ENCODE measurements around the gene PPIG.

PPIG gene

DNA sequence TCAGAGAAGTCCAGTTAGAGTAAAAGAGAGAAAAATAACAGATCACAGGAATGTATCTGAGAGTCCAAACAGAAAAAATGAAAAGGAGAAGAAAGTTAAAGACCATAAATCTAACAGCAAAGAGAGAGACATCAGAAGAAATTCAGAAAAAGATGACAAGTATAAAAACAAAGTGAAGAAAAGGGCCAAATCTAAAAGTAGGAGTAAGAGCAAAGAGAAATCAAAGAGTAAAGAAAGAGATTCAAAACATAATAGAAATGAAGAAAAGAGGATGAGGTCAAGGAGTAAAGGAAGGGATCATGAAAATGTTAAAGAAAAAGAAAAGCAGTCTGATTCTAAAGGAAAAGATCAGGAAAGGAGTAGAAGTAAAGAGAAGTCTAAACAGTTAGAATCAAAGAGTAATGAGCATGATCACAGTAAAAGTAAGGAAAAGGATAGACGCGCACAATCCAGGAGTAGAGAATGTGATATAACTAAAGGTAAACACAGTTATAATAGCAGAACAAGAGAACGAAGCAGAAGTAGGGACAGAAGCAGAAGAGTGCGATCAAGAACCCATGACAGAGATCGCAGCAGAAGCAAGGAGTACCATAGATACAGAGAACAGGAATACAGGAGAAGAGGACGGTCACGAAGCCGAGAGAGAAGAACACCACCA lies 52.4 kb downstream of the PPIG start:
- no peaks in the 10 kb centered on the region for H3K27me3 ChIP-seq (ENCODE audit: control insufficient read depth, insufficient read depth, low read length)
- H3K9me3 ChIP-seq (ENCODE audit: control insufficient read depth, insufficient read depth, low read depth, low read length): no peaks in the 10 kb centered on the region
- peaks cover 67% of the 10 kb centered on the region for H3K36me3 ChIP-seq (ENCODE audit: control insufficient read depth, insufficient read depth, low read length)
- H3K9ac ChIP-seq (ENCODE audit: low read length): no peak overlapping the region
- no peaks in the 10 kb centered on the region for H3K4me1 ChIP-seq (ENCODE audit: control insufficient read depth, insufficient read depth, low read length)
- H3K4me3 ChIP-seq (ENCODE audit: low read depth, low read length): no peak overlapping the region
- no peak overlapping the region for H3K27ac ChIP-seq (ENCODE audit: low read depth, low read length)

DNA sequence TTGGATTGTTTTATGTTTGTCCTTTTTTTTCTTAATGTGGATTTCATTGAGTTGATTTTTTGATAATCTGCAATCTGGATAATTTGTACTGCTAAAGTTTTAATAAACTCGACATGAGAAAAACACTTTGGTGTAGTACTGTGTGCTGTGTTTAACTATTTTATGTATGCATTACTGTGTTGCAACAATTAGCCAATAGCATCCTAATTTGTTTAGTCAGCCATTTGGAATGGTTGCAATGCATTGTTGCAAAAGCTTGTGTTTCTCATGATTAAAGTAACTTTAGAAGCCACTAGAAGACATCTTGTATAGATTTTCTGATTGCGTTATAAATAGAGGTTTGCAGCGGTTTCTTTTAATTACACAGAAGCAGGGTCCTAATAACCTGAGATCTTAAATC lies 53.5 kb downstream of the PPIG start:
- H3K9ac ChIP-seq (ENCODE audit: low read length): no peak overlapping the region
- no peaks in the 10 kb centered on the region for H3K27me3 ChIP-seq (ENCODE audit: control insufficient read depth, insufficient read depth, low read length)
- H3K9me3 ChIP-seq (ENCODE audit: control insufficient read depth, insufficient read depth, low read depth, low read length): no peaks in the 10 kb centered on the region
- no peak overlapping the region for H3K4me3 ChIP-seq (ENCODE audit: low read depth, low read length)
- H3K36me3 ChIP-seq (ENCODE audit: control insufficient read depth, insufficient read depth, low read length): peaks cover 60% of the 10 kb centered on the region
- H3K27ac ChIP-seq (ENCODE audit: low read depth, low read length): no peak overlapping the region
- no peaks in the 10 kb centered on the region for H3K4me1 ChIP-seq (ENCODE audit: control insufficient read depth, insufficient read depth, low read length)

DNA sequence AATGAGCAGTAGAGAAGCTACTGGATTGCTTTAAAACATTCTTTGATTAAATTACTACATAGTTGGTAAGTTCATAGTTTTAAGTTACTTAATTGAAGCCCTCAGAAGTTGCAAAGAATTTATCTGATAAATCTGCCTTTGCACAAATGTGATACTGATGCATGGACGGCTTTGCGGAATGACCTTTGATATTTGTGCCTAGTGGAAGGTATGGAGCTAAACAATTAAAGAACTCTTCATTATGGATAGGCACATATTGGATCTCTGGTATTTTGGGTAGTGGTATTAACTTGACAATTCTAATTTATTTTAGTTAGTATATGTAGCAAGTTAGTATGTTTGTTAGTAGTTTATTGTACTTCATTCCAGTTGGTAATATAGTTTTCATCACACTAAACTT lies 56.0 kb downstream of the PPIG start:
- Histone ChIP-seq H3K9me3 (ENCODE audit: control insufficient read depth, insufficient read depth, low read depth, low read length) (no peaks in the 10 kb centered on the region), H3K36me3 (ENCODE audit: control insufficient read depth, insufficient read depth, low read length) (peaks cover 36% of the 10 kb centered on the region), H3K27me3 (ENCODE audit: control insufficient read depth, insufficient read depth, low read length) (no peaks in the 10 kb centered on the region), H3K4me1 (ENCODE audit: control insufficient read depth, insufficient read depth, low read length) (no peaks in the 10 kb centered on the region), H3K27ac (ENCODE audit: low read depth, low read length) (no peak overlapping the region), H3K4me3 (ENCODE audit: low read depth, low read length) (no peak overlapping the region), H3K9ac (ENCODE audit: low read length) (no peak overlapping the region)

DNA sequence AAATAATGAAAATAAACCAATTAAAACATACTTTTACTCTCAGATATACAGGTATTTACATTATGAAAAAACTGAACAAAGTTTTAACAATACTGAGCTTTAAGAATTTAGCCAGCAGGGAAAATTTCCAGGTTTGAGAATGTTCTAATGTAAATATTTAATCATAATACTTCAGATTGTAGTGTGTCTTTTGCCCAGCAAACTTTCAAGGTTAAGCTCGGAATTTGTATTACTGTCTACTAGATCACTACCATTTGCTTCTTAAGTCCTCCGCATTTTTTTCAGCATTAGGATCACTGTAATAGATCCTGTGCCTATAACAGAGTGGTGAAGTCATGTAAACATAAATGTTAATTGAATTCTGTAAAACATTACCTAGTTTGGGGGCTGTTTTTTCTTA lies 57.3 kb downstream of the PPIG start:
- H3K9me3 ChIP-seq (ENCODE audit: control insufficient read depth, insufficient read depth, low read depth, low read length): no peaks in the 10 kb centered on the region
- no peaks in the 10 kb centered on the region for H3K4me1 ChIP-seq (ENCODE audit: control insufficient read depth, insufficient read depth, low read length)
- H3K9ac ChIP-seq (ENCODE audit: low read length): no peak overlapping the region
- no peak overlapping the region for H3K27ac ChIP-seq (ENCODE audit: low read depth, low read length)
- H3K36me3 ChIP-seq (ENCODE audit: control insufficient read depth, insufficient read depth, low read length): peaks cover 23% of the 10 kb centered on the region
- H3K27me3 ChIP-seq (ENCODE audit: control insufficient read depth, insufficient read depth, low read length): no peaks in the 10 kb centered on the region
- no peak overlapping the region for H3K4me3 ChIP-seq (ENCODE audit: low read depth, low read length)

DNA sequence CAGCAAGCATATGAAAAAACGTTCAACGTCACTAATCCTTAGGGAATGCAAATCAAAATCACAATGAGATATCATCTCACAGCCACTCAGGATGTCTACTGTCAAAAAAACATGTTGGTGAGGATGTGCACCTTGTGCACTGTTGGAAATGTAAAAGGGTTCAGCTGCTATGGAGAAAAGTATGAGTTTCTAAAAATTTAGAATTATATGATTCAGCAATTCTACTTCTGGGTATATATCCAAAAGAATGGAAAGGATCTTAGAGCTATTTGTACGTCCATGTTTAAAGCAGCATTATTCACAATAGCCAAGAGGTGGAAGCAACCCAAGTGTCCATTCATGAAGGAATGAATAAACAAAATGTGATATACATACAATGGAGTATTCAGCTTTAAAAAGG lies 60.0 kb downstream of the PPIG start:
- Histone ChIP-seq H3K9ac (ENCODE audit: low read length) (no peak overlapping the region), H3K9me3 (ENCODE audit: control insufficient read depth, insufficient read depth, low read depth, low read length) (no peaks in the 10 kb centered on the region), H3K27me3 (ENCODE audit: control insufficient read depth, insufficient read depth, low read length) (no peaks in the 10 kb centered on the region), H3K4me1 (ENCODE audit: control insufficient read depth, insufficient read depth, low read length) (no peaks in the 10 kb centered on the region), H3K27ac (ENCODE audit: low read depth, low read length) (no peak overlapping the region), H3K4me3 (ENCODE audit: low read depth, low read length) (no peak overlapping the region), H3K36me3 (ENCODE audit: control insufficient read depth, insufficient read depth, low read length) (peaks cover 6% of the 10 kb centered on the region; the same call in 1 of the 2 replicates)

DNA sequence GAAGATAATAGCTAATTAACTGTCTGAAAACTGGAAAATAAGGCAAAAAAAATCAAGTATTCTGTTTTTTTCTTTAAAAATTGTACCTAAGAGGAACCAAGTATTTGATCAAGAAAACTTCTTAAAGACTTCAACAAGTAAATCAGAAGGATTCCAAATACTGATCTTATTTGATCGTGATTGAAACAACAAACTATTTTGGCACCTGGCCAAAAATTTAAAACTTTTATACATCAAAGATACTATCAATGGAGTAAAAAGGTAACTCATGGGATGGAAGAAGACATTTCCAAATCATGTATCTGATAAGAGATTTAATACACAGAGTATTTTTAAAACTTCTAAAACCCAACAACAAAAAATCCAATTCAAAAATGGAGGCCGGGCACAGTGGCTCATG lies 63.3 kb downstream of the PPIG start:
- Histone ChIP-seq H3K9me3 (ENCODE audit: control insufficient read depth, insufficient read depth, low read depth, low read length) (no peaks in the 10 kb centered on the region), H3K4me1 (ENCODE audit: control insufficient read depth, insufficient read depth, low read length) (no peaks in the 10 kb centered on the region), H3K4me3 (ENCODE audit: low read depth, low read length) (no peak overlapping the region), H3K9ac (ENCODE audit: low read length) (no peak overlapping the region), H3K27ac (ENCODE audit: low read depth, low read length) (no peak overlapping the region), H3K27me3 (ENCODE audit: control insufficient read depth, insufficient read depth, low read length) (no peaks in the 10 kb centered on the region), H3K36me3 (ENCODE audit: control insufficient read depth, insufficient read depth, low read length) (no peaks in the 10 kb centered on the region)

DNA sequence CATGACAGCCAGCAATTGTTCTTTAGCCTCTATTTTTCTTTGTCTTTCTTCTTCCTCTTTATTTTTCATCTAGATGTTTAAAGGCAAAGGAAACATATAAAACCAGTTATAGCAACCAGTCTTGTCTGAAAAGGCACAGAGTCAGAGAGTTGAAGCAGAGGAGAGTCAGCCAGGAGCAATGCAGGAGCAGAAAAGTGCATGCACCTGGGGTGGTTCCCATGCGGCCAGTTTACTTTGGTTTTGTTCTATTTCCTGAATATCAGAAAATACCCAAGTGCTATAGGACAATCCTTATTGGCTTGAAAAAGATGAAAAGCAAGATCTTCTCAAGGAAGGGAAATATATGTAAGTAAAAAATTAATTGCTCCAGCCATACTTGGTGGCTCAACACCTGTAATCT lies 65.1 kb downstream of the PPIG start:
- Histone ChIP-seq H3K27me3 (ENCODE audit: control insufficient read depth, insufficient read depth, low read length) (no peaks in the 10 kb centered on the region), H3K4me1 (ENCODE audit: control insufficient read depth, insufficient read depth, low read length) (no peaks in the 10 kb centered on the region), H3K27ac (ENCODE audit: low read depth, low read length) (no peak overlapping the region), H3K9ac (ENCODE audit: low read length) (no peak overlapping the region), H3K36me3 (ENCODE audit: control insufficient read depth, insufficient read depth, low read length) (no peaks in the 10 kb centered on the region), H3K9me3 (ENCODE audit: control insufficient read depth, insufficient read depth, low read depth, low read length) (no peaks in the 10 kb centered on the region), H3K4me3 (ENCODE audit: low read depth, low read length) (no peak overlapping the region)

DNA sequence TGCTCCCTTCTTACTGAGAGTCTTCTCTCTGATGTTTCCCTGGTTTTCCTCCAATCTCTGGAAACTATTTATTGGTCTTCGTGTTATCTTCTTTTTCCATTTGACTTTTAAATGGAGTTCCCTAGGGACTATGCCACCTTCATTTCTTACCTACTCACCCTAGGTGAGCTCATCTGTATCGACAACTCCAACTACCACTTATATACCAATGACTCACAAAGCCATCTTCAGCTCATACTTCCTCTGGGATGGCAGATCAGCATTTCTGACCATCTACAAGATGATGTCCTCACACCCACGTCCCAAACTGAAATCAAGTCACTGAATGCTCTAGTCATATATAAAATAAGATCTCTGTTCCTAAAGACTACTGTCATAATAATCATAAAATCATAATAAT lies 69.5 kb downstream of the PPIG start:
- Histone ChIP-seq H3K4me3 (ENCODE audit: low read depth, low read length) (no peak overlapping the region), H3K4me1 (ENCODE audit: control insufficient read depth, insufficient read depth, low read length) (no peaks in the 10 kb centered on the region)

DNA sequence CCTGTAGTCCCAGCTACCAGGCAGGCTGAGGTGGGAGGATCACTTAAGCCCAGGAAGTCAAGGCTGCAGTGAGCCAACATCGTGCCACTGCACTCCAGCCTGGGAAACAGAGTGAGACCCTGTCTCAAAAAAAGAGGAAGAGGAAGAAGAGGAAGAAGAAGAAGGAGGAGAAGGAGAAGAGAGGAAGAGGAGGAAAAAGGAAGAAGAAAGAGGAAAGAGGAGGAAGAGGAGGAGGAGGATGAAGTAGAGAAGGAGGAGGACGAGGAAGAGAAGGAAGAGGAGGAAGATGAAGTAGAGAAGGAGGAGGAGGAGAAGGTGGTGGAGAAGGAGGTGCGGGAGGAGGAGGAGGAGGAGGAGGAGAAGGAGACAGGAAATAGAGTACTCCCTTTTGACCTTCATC lies 72.0 kb downstream of the PPIG start:
- H3K4me1 ChIP-seq (ENCODE audit: control insufficient read depth, insufficient read depth, low read length): no peaks in the 10 kb centered on the region
- no peak overlapping the region for H3K27ac ChIP-seq (ENCODE audit: low read depth, low read length)
- no peak overlapping the region for H3K4me3 ChIP-seq (ENCODE audit: low read depth, low read length)
- H3K9me3 ChIP-seq (ENCODE audit: control insufficient read depth, insufficient read depth, low read depth, low read length): no peaks in the 10 kb centered on the region
- no peaks in the 10 kb centered on the region for H3K27me3 ChIP-seq (ENCODE audit: control insufficient read depth, insufficient read depth, low read length)
- H3K36me3 ChIP-seq (ENCODE audit: control insufficient read depth, insufficient read depth, low read length): no peaks in the 10 kb centered on the region
- no peak overlapping the region for H3K9ac ChIP-seq (ENCODE audit: low read length)

More for the DNA sequence above, 69.5 kb downstream of the PPIG start:
- Histone ChIP-seq H3K27ac (ENCODE audit: low read depth, low read length) (no peak overlapping the region), H3K36me3 (ENCODE audit: control insufficient read depth, insufficient read depth, low read length) (no peaks in the 10 kb centered on the region), H3K27me3 (ENCODE audit: control insufficient read depth, insufficient read depth, low read length) (no peaks in the 10 kb centered on the region), H3K9me3 (ENCODE audit: control insufficient read depth, insufficient read depth, low read depth, low read length) (no peaks in the 10 kb centered on the region), H3K9ac (ENCODE audit: low read length) (no peak overlapping the region)

DNA sequence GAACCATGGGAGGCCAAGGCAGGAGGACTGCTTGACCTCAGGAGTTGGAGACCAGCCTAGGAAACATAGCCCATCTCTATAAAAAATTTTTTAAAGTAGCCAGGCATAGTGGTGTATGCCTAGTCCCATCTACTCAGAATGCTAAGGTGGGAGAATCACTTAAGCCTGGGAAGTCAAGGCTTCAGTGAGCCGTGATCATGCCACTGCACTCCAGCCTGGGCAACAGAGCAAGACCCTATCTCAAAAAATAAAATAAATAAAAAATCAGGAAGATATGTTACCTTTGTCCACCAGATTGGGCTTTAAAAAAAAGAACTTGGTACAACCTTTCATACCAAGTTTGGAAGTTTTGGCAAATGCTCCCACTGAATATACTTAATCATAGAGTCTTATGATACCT lies 74.7 kb downstream of the PPIG start:
- Histone ChIP-seq H3K9ac (ENCODE audit: low read length) (no peak overlapping the region), H3K4me3 (ENCODE audit: low read depth, low read length) (no peak overlapping the region), H3K27ac (ENCODE audit: low read depth, low read length) (no peak overlapping the region), H3K9me3 (ENCODE audit: control insufficient read depth, insufficient read depth, low read depth, low read length) (no peaks in the 10 kb centered on the region), H3K4me1 (ENCODE audit: control insufficient read depth, insufficient read depth, low read length) (no peaks in the 10 kb centered on the region), H3K36me3 (ENCODE audit: control insufficient read depth, insufficient read depth, low read length) (no peaks in the 10 kb centered on the region), H3K27me3 (ENCODE audit: control insufficient read depth, insufficient read depth, low read length) (no peaks in the 10 kb centered on the region)

DNA sequence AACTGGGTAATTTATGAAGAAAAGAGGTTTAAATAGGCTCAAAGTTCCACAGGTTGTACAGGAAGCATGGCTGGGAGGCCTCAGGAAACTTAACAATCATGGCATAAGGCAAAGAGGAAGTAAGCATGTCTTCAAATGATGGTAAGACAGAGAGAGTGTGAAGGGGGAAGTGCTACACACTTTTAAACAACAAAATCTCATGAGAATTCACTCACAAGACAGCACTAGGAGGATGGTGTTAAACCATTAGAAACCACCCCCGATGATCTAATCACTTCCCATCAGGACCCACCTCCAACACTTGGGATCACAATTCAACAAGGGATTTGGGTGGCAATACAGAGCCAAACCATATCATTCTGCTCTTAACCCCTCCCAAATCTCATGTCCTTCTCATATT lies 75.2 kb downstream of the PPIG start:
- Histone ChIP-seq H3K27ac (ENCODE audit: low read depth, low read length) (no peak overlapping the region), H3K4me1 (ENCODE audit: control insufficient read depth, insufficient read depth, low read length) (no peaks in the 10 kb centered on the region), H3K27me3 (ENCODE audit: control insufficient read depth, insufficient read depth, low read length) (no peaks in the 10 kb centered on the region), H3K36me3 (ENCODE audit: control insufficient read depth, insufficient read depth, low read length) (no peaks in the 10 kb centered on the region), H3K9ac (ENCODE audit: low read length) (no peak overlapping the region), H3K4me3 (ENCODE audit: low read depth, low read length) (no peak overlapping the region), H3K9me3 (ENCODE audit: control insufficient read depth, insufficient read depth, low read depth, low read length) (no peaks in the 10 kb centered on the region)

DNA sequence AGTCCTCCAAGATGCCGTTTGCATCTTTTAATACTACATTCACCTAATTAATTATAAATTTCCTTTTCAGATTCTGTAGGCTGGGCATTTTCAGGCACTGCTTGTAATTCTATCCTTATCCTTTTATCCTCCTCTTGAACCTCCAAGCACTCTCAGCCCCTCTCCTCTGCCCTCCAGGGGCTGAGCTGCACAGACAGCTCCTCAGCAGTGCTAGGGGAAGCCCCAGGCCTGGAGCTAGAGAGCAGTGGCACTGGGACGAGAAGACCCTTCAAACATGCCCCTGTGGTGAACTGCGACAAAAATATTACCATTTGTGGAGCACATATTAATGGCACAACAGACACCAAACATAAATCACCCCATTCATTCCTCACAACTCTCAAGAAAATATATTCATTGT lies 77.1 kb downstream of the PPIG start:
- Histone ChIP-seq H3K4me1 (ENCODE audit: control insufficient read depth, insufficient read depth, low read length) (no peaks in the 10 kb centered on the region), H3K27me3 (ENCODE audit: control insufficient read depth, insufficient read depth, low read length) (no peaks in the 10 kb centered on the region), H3K27ac (ENCODE audit: low read depth, low read length) (no peak overlapping the region), H3K9ac (ENCODE audit: low read length) (no peak overlapping the region), H3K36me3 (ENCODE audit: control insufficient read depth, insufficient read depth, low read length) (no peaks in the 10 kb centered on the region), H3K9me3 (ENCODE audit: control insufficient read depth, insufficient read depth, low read depth, low read length) (no peaks in the 10 kb centered on the region), H3K4me3 (ENCODE audit: low read depth, low read length) (no peak overlapping the region)
